ENCODE data around the gene ARHGAP19.
"Not testable (repeated sequence)": the region's sequence is repeated elsewhere in the genome, so short reads cannot be mapped to it uniquely, and the experiment has no call there.

Gene ARHGAP19

DNA sequence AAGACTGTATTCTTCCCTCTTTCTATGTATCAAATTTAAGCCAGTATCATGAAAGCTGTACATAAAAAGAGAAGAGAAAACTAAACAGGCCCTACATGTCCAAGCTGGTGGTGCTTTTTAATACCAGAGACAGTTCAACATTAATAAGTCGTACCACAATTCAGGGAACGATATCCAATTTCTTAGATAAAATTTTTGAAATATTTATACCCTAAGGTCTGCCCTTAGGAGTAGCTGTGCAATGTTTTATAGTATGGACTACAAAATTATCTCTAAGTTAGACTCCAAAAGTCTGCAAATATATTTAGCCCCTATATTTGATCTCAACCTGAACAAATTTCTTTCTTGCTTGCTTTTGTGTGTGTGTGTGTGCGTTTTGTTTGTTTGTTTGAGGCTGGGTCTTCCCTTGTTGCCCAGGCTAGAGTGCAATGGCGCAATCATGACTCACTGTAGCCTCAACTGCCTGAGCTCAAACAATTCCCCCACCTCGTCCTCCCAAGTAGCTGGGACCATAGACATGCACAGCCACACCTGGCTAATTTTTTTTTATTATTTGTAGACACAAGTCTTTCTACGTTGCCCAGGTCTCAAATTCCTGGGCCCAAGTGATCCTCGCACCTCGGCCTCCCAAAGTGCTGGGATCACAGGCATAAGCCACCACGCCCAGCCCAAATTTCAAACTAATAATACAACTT lies 13.2 kb downstream of the ARHGAP19 start:
- DNase-seq = no peak

- peak; percentile 15 to 44 for DNase-seq
These were observed 13.9 kb downstream of the ARHGAP19 start for GRCh38 chr10:97278491-97278989.

DNA sequence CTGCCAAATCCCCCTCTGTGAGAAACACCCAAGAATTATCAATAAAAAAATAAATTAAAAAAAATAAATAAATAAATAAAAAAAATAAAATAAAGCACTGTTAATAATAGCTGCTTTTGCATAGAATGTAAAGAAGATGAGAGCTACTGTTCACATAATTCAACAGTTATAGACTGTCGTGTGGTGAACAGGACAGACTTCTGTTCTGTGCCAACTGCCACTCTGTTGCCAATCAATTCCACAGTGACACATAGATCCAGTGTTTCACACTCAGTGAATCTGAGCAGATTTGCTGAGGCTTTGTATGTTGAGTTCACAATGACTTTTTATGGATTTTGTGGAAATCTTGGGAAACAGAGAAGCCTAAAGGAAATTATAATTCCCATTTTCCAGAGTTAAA lies 14.9 kb downstream of the ARHGAP19 start:
- no peak for DNase-seq

DNA sequence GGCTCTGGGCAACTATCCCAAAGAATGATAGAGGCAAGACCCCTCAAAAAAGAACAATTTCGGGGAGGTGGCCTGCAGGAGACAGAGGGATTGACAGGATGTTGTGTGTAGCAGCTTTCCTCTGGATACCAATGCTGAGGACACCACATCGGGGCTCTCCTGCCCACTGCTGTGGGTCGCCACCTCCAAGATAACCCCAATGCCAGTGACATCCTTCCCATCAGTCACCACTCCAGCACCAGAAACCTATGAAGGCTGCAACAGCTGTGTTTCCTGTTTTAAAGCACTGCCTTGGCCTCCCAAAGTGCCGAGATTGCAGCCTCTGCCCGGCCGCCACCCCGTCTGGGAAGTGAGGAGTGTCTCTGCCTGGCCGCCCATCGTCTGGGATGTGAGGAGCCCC lies 17.6 kb downstream of the ARHGAP19 start:
- DNase-seq = no peak

DNA sequence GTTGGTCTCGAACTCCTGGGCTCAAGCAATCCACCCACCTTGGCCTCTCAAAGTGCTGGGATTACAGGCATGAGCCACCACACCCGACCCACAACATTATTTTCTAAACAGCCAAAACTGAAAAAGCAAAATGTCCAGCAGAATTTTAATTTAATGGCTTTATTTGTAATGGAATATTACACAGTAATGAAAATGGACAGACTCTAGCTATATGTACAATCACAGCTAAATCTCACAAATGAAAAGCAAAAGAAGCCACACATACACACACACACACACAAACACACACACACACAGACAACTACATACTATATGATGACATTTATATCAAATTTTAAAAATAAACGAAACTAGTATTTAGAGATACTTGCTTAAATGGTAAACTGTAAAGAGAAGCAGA lies 18.7 kb downstream of the ARHGAP19 start:
- no peak for DNase-seq

DNA sequence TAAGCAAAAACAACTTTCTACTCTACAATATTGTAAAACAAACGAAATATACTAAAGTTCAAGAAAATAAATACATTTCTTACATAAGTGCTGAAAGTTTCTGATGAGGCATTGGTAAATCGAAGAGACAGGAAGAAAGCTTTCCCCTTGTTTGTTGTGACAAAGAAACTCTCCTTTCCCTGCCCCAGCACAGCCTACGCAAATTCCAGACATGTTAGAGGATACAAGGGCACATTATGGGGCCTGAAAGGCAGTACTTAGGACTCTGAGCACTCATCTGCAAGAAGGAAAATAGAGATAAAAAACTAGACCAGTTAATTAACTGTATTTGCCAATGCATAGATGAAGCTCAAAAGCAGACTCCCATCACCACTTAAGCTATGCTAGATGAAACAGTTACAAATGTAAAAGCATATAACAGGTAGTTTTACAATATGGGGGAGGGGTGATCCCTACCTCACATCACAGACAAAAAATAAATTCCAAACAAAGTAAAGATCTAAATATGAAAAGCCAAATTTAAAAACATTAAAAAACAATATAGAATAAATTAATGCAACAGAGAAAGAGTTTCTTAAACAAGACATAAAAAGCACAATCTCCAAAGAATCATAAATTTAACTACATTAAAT lies 21.8 kb downstream of the ARHGAP19 start:
- DNase-seq = no peak

DNA sequence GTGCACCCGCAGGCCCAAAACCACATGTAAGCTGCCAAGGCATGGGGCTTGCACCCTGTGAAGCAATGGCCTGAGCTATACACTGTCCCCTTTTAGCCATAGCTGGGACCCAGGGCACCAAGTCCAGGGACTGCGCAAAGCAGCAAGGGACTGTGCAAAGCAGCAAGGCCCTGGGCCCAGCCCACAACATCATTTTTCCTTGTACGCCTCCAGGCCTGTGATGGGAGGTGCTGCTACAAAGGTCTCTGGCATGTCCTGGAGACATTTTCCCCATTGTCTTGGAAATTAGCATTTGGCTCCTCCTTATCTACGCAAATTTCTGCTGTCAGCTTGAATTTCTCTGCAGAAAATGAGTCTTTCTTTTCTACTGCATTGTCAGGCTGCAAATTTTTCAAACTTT lies 24.8 kb downstream of the ARHGAP19 start:
- DNase-seq = no peak

- not testable (repeated sequence) for DNase-seq
These were observed 27.3 kb downstream of the ARHGAP19 start for GRCh38 chr10:97265095-97265494.

GRCh38 chr10:97263971-97264370 lies 28.5 kb downstream of the ARHGAP19 start:
- no peak for DNase-seq

DNA sequence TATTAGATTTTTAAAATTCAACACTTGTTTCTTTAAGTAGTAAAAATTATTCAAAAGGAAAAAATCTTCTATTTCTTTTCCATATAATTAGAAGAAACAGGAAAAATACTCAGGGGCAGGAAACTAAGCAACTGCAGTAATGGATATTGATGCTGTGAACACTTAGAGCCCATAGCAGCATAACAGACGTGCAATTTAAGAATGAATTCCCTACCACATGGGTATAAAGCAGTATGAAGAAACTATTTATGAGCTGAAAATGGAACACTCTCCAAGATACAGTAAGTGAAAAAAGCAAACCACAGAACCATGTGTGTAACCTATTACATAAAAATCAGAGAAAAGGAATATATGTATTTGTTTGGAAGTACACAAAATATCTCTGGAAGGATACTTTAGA lies 30.8 kb downstream of the ARHGAP19 start:
- no peak for DNase-seq

GRCh38 chr10:97261183-97261582 lies 31.3 kb downstream of the ARHGAP19 start:
- DNase-seq = no peak

- DNase-seq = no peak
These were observed 33.3 kb downstream of the ARHGAP19 start for GRCh38 chr10:97259119-97259518.

- no peak for DNase-seq
These were observed 36.1 kb downstream of the ARHGAP19 start for GRCh38 chr10:97256356-97256755.

- no peak for DNase-seq
These were observed 36.7 kb downstream of the ARHGAP19 start for GRCh38 chr10:97255512-97256293.

- DNase-seq = no peak
These were observed 37.7 kb downstream of the ARHGAP19 start for GRCh38 chr10:97254694-97255093.

DNA sequence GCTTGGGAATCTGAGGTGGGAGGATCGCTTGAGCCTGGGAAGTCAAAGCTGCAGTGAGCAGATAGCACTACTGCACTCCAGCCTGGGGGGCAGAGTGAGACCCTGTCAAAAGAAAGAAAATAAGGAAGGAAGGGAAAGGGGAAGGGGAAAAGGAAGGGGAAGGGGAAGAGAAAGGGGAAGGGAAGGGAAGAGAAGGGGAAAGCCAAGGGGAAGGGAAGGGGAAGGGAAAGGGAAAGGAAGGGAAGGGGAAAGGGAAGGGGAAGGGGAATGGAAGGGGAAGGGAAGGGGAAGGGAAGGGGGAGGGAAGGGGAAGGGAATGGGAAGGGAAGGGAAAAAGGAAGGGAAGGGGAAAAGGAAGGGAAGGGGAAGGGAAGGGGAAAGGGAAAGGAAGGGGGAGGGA lies 41.5 kb downstream of the ARHGAP19 start:
- DNase-seq = no peak

GRCh38 chr10:97243836-97244235 lies 48.6 kb downstream of the ARHGAP19 start:
- no peak for DNase-seq

GRCh38 chr10:97238855-97239254 lies 53.6 kb downstream of the ARHGAP19 start:
- no peak for DNase-seq

DNA sequence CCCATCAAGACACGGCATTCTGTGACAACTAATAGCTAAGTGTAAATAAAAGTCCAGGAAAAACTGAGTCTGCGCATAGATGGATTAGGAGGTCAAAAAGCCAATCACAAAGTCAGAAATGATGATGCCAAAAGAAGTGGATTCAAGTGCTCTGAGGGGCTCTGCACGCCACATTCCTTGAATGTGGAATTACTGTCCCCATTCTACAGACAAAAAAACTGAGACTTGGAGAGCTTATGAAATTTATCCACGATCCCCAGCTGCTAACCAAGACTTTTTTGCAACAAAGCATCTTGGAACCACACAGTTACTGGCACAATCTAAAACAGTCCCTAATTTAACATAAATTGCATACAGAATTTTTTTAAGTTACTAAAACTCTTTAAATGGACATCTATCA lies 57.1 kb downstream of the ARHGAP19 start:
- no peak for DNase-seq

DNA sequence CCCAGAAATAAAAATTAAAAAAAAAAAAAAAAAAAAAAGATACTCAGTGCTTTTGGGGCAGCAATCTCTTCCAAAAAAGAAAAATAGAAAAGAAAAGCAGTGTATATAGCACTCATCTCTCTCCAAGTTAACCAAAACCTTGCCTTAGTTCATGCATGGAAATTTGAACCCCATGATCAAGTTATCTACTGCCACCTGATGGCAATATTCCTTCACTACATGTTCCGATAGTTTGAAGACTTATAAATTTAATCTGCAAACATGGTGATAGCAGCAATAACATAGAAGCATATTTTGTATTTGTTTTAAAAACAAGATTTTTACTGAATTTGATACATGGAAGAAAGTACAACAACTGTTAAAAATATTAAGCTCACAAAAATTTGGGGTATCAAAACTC lies 58.0 kb downstream of the ARHGAP19 start:
- peak; percentile 2 to 41 for DNase-seq

- DNase-seq = no peak
These were observed 62.3 kb downstream of the ARHGAP19 start for GRCh38 chr10:97230146-97230545.

GRCh38 chr10:97229322-97230015 lies 63.0 kb downstream of the ARHGAP19 start:
- DNase-seq = no peak

- DNase-seq = no peak
These were observed 63.7 kb downstream of the ARHGAP19 start for GRCh38 chr10:97228775-97229157.

Measured in NCI-H526 (cell line).